Measurements from ENCODE around the gene RASL11B.

The RASL11B gene

DNA sequence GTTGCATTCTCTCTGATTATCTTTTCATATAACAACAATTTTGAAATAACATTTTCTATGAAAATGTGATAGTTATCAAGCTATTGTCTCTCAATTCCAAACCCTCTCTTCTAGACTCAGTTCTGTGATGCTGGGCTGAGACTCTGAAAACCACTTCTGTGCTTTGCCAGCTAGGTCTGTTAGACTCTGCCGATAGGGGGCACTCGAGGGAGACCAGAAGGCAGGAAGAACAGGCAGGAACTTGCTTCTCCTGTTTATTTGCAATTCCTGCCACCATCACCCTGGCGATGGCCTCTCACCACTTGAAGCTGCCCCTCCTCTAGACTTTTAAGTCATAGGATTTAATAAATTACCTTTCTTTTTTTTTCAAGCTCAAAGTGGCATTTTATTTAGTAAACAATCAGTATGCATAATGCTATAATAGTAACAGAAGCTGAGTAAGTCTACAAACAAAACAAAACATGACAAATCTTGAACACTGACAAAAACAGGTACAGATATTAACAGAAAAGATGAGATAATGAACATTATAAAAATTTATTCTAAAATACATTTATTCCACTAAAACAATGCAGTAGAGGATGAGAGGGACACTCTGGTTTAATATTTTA is 49.7 kb downstream of the RASL11B start:
- TF ChIP-seq CTCF (IDR thresholded peaks at IDR 0.05; ENCODE audit: low read depth, low read length), result peak; percentile 94
- TF ChIP-seq MAX (IDR thresholded peaks at IDR 0.05; ENCODE audit: low read depth, low read length), result no peak
- no peak overlapping the region for H3K4me3 ChIP-seq (ENCODE audit: low read depth, low read length)
- DNase-seq (ENCODE audit: low read depth), result peak; percentile 78

- TF ChIP-seq POLR2A (IDR thresholded peaks at IDR 0.05; ENCODE audit: extremely low read depth, insufficient read length) (no peak), CTCF (IDR thresholded peaks at IDR 0.05; ENCODE audit: low read depth, low read length) (no peak), MYC (IDR thresholded peaks at IDR 0.05; ENCODE audit: low read depth, low read length) (no peak), MAX (IDR thresholded peaks at IDR 0.05; ENCODE audit: low read depth, low read length) (no peak)
- DNase-seq (ENCODE audit: low read depth), result no peak
- H3K4me3 ChIP-seq (ENCODE audit: low read depth, low read length), result no peak overlapping the region
Observed at GRCh38 chr4:52912608-52913007, 50.5 kb downstream of the RASL11B start.

GRCh38 chr4:52914051-52914605 is 52.0 kb downstream of the RASL11B start:
- H3K4me3 ChIP-seq (ENCODE audit: low read depth, low read length), result no peak overlapping the region
- no peak for DNase-seq (ENCODE audit: low read depth)
- TF ChIP-seq CTCF (IDR thresholded peaks at IDR 0.05; ENCODE audit: low read depth, low read length) (no peak), MAX (IDR thresholded peaks at IDR 0.05; ENCODE audit: low read depth, low read length) (no peak), MYC (IDR thresholded peaks at IDR 0.05; ENCODE audit: low read depth, low read length) (no peak), POLR2A (IDR thresholded peaks at IDR 0.05; ENCODE audit: extremely low read depth, insufficient read length) (no peak)

DNA sequence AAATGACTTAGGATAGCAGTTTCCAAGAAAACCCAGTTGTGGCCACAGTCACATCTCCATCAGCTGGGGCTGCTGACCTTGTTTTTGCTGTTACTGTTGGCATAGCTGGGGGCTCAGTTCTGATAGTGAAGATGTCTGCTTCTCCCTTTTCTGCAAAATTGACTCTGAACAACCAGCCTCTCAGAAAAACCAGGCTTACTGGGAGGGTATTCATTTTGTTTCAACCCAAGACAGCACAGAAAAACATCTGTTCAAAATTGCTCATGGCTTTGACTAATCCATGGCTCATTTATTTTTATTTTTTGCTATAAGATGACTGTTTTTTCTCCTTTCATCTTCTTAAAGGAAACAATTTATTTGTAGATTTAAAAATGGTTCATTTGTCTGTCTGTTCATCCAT is 53.1 kb downstream of the RASL11B start:
- no peak for DNase-seq (ENCODE audit: low read depth)
- no peak for TF ChIP-seq MAX (IDR thresholded peaks at IDR 0.05; ENCODE audit: low read depth, low read length)
- no peak for TF ChIP-seq CTCF (IDR thresholded peaks at IDR 0.05; ENCODE audit: low read depth, low read length)
- no peak for TF ChIP-seq POLR2A (IDR thresholded peaks at IDR 0.05; ENCODE audit: extremely low read depth, insufficient read length)
- no peak for TF ChIP-seq MYC (IDR thresholded peaks at IDR 0.05; ENCODE audit: low read depth, low read length)
- H3K4me3 ChIP-seq (ENCODE audit: low read depth, low read length), result no peak overlapping the region

GRCh38 chr4:52915730-52916300 is 53.7 kb downstream of the RASL11B start:
- DNase-seq (ENCODE audit: low read depth), result no peak
- TF ChIP-seq CTCF (IDR thresholded peaks at IDR 0.05; ENCODE audit: low read depth, low read length), result no peak
- no peak overlapping the region for H3K4me3 ChIP-seq (ENCODE audit: low read depth, low read length)
